ENCODE measurements around the gene ZNF343. TPM values are rescaled to one million over a fixed set of nuclear protein-coding genes. Genes with fewer than 3 reads are reported as not detected.

The ZNF343 gene
- total RNA-seq, 6 donors from 2014 or later: 8.4 to 13.3 (median 8.9) TPM

GRCh38 chr20:2518096-2518495, 9.4 kb upstream of the ZNF343 start:
- 78 to 84% methylated on average over 10 of the region's 10 CpGs for WGBS, 2 donors
- Histone ChIP-seq H3K27ac (no peak overlapping the region), H3K36me3 (no peaks in the 10 kb centered on the region), H3K4me3 (no peak overlapping the region), H3K4me1 (peaks cover 0 to 6% (median 2%) of the 10 kb centered on the region in 4 donors), H3K9me3 (no peaks in the 10 kb centered on the region), H3K27me3 (no peaks in the 10 kb centered on the region)
- DNase-seq (no peak), ATAC-seq (ENCODE audit: low FRiP score in 2 of 2) (no peak)
- no peak for TF ChIP-seq POLR2A (IDR thresholded peaks at IDR 0.05)
- no peak for TF ChIP-seq POLR2AphosphoS5 (IDR thresholded peaks at IDR 0.05)
- no peak for TF ChIP-seq EP300 (IDR thresholded peaks at IDR 0.05)
- TF ChIP-seq, protein P1, sequence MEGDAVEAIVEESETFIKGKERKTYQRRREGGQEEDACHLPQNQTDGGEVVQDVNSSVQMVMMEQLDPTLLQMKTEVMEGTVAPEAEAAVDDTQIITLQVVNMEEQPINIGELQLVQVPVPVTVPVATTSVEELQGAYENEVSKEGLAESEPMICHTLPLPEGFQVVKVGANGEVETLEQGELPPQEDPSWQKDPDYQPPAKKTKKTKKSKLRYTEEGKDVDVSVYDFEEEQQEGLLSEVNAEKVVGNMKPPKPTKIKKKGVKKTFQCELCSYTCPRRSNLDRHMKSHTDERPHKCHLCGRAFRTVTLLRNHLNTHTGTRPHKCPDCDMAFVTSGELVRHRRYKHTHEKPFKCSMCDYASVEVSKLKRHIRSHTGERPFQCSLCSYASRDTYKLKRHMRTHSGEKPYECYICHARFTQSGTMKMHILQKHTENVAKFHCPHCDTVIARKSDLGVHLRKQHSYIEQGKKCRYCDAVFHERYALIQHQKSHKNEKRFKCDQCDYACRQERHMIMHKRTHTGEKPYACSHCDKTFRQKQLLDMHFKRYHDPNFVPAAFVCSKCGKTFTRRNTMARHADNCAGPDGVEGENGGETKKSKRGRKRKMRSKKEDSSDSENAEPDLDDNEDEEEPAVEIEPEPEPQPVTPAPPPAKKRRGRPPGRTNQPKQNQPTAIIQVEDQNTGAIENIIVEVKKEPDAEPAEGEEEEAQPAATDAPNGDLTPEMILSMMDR (IDR thresholded peaks at IDR 0.05): no peak

DNA sequence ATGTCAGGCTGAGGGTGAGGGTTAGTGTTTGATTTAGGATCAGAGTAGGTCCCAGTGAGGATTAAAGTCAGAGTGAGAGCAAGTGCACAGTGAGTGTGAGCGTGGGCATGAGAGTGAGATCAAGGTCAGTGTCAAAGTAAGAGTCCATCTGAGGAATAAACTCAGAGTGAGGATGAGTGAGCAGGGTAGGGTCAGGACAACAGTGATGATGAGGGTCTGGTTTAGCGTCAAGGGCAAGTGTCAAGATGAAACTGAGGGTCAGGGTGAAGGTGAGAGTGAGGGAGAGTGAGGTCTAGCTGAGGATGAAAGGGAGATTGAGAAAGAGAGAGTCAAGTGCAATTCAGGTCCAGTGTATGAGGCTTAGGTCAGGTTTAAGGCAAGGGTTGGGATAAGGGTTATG, 7.7 kb upstream of the ZNF343 start:
- H3K4me3 ChIP-seq: no peak overlapping the region
- H3K27ac ChIP-seq: no peak overlapping the region
- no peak for TF ChIP-seq POLR2AphosphoS5 (IDR thresholded peaks at IDR 0.05)
- no peak for TF ChIP-seq POLR2A (IDR thresholded peaks at IDR 0.05)
- TF ChIP-seq, protein P1 (IDR thresholded peaks at IDR 0.05): no peak
- TF ChIP-seq EP300 (IDR thresholded peaks at IDR 0.05): no peak
- no peaks in the 10 kb centered on the region for H3K27me3 ChIP-seq
- ATAC-seq (ENCODE audit: low FRiP score in 2 of 2) (peak in 1 of 2 donors; percentile 16), DNase-seq (no peak)
- H3K36me3 ChIP-seq: no peaks in the 10 kb centered on the region
- no peaks in the 10 kb centered on the region for H3K9me3 ChIP-seq
- peaks cover 0 to under 1% (median 0%) of the 10 kb centered on the region in 4 donors for H3K4me1 ChIP-seq
- WGBS, 2 donors: 64 to 94% methylated on average over 2 of the region's 2 CpGs

DNA sequence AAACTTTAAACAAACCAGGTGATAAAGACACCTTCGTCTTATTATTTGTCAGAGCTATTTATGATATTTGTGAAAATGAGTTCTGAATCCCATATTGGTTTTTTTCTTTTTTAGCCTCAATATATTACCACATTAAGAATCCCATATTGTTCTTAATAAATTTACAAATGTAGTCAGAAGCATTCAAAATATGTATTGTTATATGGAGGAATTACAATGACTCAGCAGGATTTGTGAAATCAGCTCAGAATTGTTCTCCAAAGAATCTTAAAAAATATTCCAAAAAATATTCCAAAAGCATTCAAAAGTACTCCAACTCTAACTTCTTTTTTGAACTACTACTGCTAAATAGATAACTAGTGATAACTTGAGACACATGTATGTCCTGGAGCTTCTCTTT, 6.5 kb upstream of the ZNF343 start:
- no peak for TF ChIP-seq POLR2AphosphoS5 (IDR thresholded peaks at IDR 0.05)
- TF ChIP-seq, protein P1 (IDR thresholded peaks at IDR 0.05): no peak
- no peak for TF ChIP-seq EP300 (IDR thresholded peaks at IDR 0.05)
- no peak for TF ChIP-seq POLR2A (IDR thresholded peaks at IDR 0.05)
- Histone ChIP-seq H3K27me3 (no peaks in the 10 kb centered on the region), H3K27ac (no peak overlapping the region), H3K4me1 (no peaks in the 10 kb centered on the region), H3K4me3 (no peak overlapping the region), H3K9me3 (no peaks in the 10 kb centered on the region), H3K36me3 (no peaks in the 10 kb centered on the region)
- ATAC-seq (ENCODE audit: low FRiP score in 2 of 2): no peak
- WGBS, 2 donors: 75% methylated on average over 1 of the region's 1 CpG
- no peak for DNase-seq

- no peaks in the 10 kb centered on the region for H3K9me3 ChIP-seq
- H3K4me1 ChIP-seq: peaks cover 13 to 17% (median 14%) of the 10 kb centered on the region in 4 donors
- TF ChIP-seq EP300 (IDR thresholded peaks at IDR 0.05) (no peak), POLR2A (IDR thresholded peaks at IDR 0.05) (no peak), POLR2AphosphoS5 (IDR thresholded peaks at IDR 0.05) (no peak)
- TF ChIP-seq, protein P1 (IDR thresholded peaks at IDR 0.05): no peak
- H3K27ac ChIP-seq: no peak overlapping the region
- no peak for DNase-seq
- H3K27me3 ChIP-seq: no peaks in the 10 kb centered on the region
- peak overlapping the region in 2 of 4 donors; percentile 87 to 88 for H3K4me3 ChIP-seq
- no peaks in the 10 kb centered on the region for H3K36me3 ChIP-seq
- ATAC-seq (ENCODE audit: low FRiP score in 2 of 2): no peak
- 81 to 88% methylated on average over 3 of the region's 3 CpGs for WGBS, 2 donors
Observed at GRCh38 chr20:2509794-2510193, 1.1 kb upstream of the ZNF343 start.

DNA sequence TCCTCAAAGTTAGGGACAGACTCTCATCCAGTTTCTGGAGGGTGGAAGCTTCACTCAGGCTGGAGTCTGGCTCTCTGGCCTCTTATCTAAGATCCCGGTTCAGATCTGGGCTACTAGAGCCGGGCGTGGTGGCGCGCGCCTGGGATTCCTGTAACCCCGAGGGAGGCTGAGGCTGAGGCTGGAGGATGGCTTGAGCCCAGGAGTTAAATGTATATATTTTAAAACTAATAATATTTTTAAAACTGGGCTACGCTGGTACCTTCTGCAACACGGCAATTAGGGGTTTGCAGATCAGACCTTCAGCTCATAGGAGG, 710 bp upstream of the ZNF343 start:
- peak in 1 of 2 donors; percentile 74 for DNase-seq
- Histone ChIP-seq H3K9me3 (no peaks in the 10 kb centered on the region), H3K27me3 (no peaks in the 10 kb centered on the region), H3K27ac (peak overlapping the region; percentile 83 to 90 (median 88)), H3K4me3 (peak overlapping the region; percentile 70 to 88 (median 80)), H3K36me3 (no peaks in the 10 kb centered on the region), H3K4me1 (peaks cover 13 to 17% (median 14%) of the 10 kb centered on the region in 4 donors)
- no peak for ATAC-seq (ENCODE audit: low FRiP score in 2 of 2)
- TF ChIP-seq POLR2AphosphoS5 (IDR thresholded peaks at IDR 0.05): no peak
- TF ChIP-seq EP300 (IDR thresholded peaks at IDR 0.05): no peak
- no peak for TF ChIP-seq POLR2A (IDR thresholded peaks at IDR 0.05)
- TF ChIP-seq, protein P1 (IDR thresholded peaks at IDR 0.05): no peak
- 70 to 71% methylated on average over 9 of the region's 9 CpGs for WGBS, 2 donors

Measured in upper lobe of left lung (tissue), 6 donors.